Gastroesophageal sphincter (tissue), 4 donors: ENCODE measurements around the gene TAX1BP3. TPM values are rescaled to one million over a fixed set of nuclear protein-coding genes. Genes with fewer than 3 reads are reported as not detected.
"Not testable (repeated sequence)": the region's sequence is repeated elsewhere in the genome, so short reads cannot be mapped to it uniquely, and the experiment has no call there.

ENCODE experiments used
- ATAC-seq: fragments of 150-250 bp; one replicate; pipeline ENCODE4 v1.9.1; 2016; ENCODE audit warnings: mild to moderate bottlenecking, moderate library complexity
- H3K27ac ChIP-seq, 4 donors: fragments of 200-600 bp; sonication (generic) in 3 of 4; 1 replicate in 3 of 4; 2 replicates in 1 of 4; pipeline ENCODE4 v1.5.1; 2016 to 2019
- H3K27me3 ChIP-seq: fragments of 200-600 bp; sonication (generic); one replicate; pipeline ENCODE4 v1.5.1; 2019
- H3K36me3 ChIP-seq, 2 donors: fragments of 200-600 bp; sonication (generic); one replicate each; pipeline ENCODE4 v1.5.1; 2019; ENCODE audit warnings: control low read depth in 1 of 2
- H3K4me1 ChIP-seq, 3 donors: fragments of 200-600 bp; sonication (generic); 1 replicate in 2 of 3; 2 replicates in 1 of 3; pipeline ENCODE4 v1.5.1; 2016 to 2019; ENCODE audit warnings: control low read depth in 2 of 3
- H3K4me3 ChIP-seq, 2 donors: fragments of 200-600 bp; sonication (generic); one replicate each; pipeline ENCODE4 v1.5.1; 2019; ENCODE audit warnings: mild to moderate bottlenecking in 1 of 2, moderate library complexity in 1 of 2
- H3K9me3 ChIP-seq, 3 donors: fragments of 200-600 bp; sonication (generic); one replicate each; pipeline ENCODE4 v1.5.1; 2017 to 2019; ENCODE audit warnings: control low read depth in 2 of 3
- EP300 ChIP-seq: sonication (generic); formaldehyde crosslinking; IDR thresholded peaks from one replicate; pipeline ENCODE4 v1.6.1; 2017; ENCODE audit warnings: antibody characterized with exemption, mild to moderate bottlenecking
- POLR2A ChIP-seq, 2 donors: fragments of 450-650 bp; IDR thresholded peaks; one replicate each; pipeline ENCODE4 v1.6.1; 2017; ENCODE audit warnings: antibody characterized with exemption in 2 of 2, mild to moderate bottlenecking in 2 of 2, moderate library complexity in 1 of 2
- POLR2AphosphoS5 ChIP-seq: sonication (generic); formaldehyde crosslinking; IDR thresholded peaks from one replicate; pipeline ENCODE4 v1.6.1; 2017; ENCODE audit warnings: antibody characterized with exemption
- WGBS, 2 donors: methylation state at CpG; one replicate each; pipeline ENCODE4 v1.1.5; 2018; ENCODE audit warnings: low coverage in 1 of 2; 5-methylcytosine and 5-hydroxymethylcytosine counted together
- total RNA-seq, 4 donors: library from RNA; depleted of rRNA; stranded (reverse); fragments of >200 nt; gene quantifications; one replicate each; pipeline ENCODE4 v1.1.0, GENCODE V29; 2016
- TF ChIP-seq, protein P1 (sequence below), 4 experiments: fragments of 200-600 bp in 2 of 4; fragments of 450-650 bp in 2 of 4; sonication (generic) in 1 of 4; IDR thresholded peaks; one replicate each; pipeline ENCODE4 v1.5.1; 2017 to 2019; ENCODE audit warnings: antibody characterized with exemption in 4 of 4, mild to moderate bottlenecking in 2 of 4, moderate library complexity in 2 of 4

Gene TAX1BP3
- total RNA-seq, 4 donors from 2014 or later = 98.5 to 172 (median 109) TPM

GRCh38 chr17:3704931-3705717 is 36.7 kb upstream of the TAX1BP3 start:
- H3K27me3 ChIP-seq = no peaks in the 10 kb centered on the region
- 78% methylated on average over 10 to 20 of the region's 20 CpGs for WGBS, 2 donors
- H3K27ac ChIP-seq = no peak overlapping the region
- no peak for TF ChIP-seq POLR2AphosphoS5
- TF ChIP-seq, protein P1, sequence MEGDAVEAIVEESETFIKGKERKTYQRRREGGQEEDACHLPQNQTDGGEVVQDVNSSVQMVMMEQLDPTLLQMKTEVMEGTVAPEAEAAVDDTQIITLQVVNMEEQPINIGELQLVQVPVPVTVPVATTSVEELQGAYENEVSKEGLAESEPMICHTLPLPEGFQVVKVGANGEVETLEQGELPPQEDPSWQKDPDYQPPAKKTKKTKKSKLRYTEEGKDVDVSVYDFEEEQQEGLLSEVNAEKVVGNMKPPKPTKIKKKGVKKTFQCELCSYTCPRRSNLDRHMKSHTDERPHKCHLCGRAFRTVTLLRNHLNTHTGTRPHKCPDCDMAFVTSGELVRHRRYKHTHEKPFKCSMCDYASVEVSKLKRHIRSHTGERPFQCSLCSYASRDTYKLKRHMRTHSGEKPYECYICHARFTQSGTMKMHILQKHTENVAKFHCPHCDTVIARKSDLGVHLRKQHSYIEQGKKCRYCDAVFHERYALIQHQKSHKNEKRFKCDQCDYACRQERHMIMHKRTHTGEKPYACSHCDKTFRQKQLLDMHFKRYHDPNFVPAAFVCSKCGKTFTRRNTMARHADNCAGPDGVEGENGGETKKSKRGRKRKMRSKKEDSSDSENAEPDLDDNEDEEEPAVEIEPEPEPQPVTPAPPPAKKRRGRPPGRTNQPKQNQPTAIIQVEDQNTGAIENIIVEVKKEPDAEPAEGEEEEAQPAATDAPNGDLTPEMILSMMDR (IDR thresholded peaks at IDR 0.05) = no peak
- no peak for TF ChIP-seq EP300
- TF ChIP-seq POLR2A (IDR thresholded peaks at IDR 0.05) = no peak
- H3K36me3 ChIP-seq = no peaks in the 10 kb centered on the region
- no peaks in the 10 kb centered on the region for H3K9me3 ChIP-seq
- H3K4me3 ChIP-seq = no peak overlapping the region
- no peak for ATAC-seq
- no peaks in the 10 kb centered on the region for H3K4me1 ChIP-seq

GRCh38 chr17:3702041-3702539 is 33.7 kb upstream of the TAX1BP3 start:
- not testable (repeated sequence) for H3K36me3 ChIP-seq, ATAC-seq, H3K27ac ChIP-seq, H3K4me3 ChIP-seq, H3K4me1 ChIP-seq
- H3K27me3 ChIP-seq = peaks cover 14% of the 10 kb centered on the region
- H3K9me3 ChIP-seq = peaks cover 0 to 13% (median 0%) of the 10 kb centered on the region in 3 donors
- 87 to 100% methylated on average over 1 to 5 of the region's 7 CpGs for WGBS, 2 donors

GRCh38 chr17:3699951-3700350 is 31.6 kb upstream of the TAX1BP3 start:
- no peak for ATAC-seq
- WGBS, 2 donors = no CpG with 5 or more reads among the region's 4 CpGs
- Histone ChIP-seq H3K4me1 (peaks cover 0 to 18% (median 8%) of the 10 kb centered on the region in 3 donors), H3K9me3 (peaks cover 0 to 13% (median 0%) of the 10 kb centered on the region in 3 donors), H3K4me3 (no peak overlapping the region), H3K27ac (no peak overlapping the region), H3K27me3 (peaks cover 36% of the 10 kb centered on the region), H3K36me3 (no peaks in the 10 kb centered on the region)
- TF ChIP-seq POLR2AphosphoS5 (no peak), POLR2A (IDR thresholded peaks at IDR 0.05) (no peak), EP300 (no peak)
- TF ChIP-seq, protein P1 (IDR thresholded peaks at IDR 0.05) = no peak

DNA sequence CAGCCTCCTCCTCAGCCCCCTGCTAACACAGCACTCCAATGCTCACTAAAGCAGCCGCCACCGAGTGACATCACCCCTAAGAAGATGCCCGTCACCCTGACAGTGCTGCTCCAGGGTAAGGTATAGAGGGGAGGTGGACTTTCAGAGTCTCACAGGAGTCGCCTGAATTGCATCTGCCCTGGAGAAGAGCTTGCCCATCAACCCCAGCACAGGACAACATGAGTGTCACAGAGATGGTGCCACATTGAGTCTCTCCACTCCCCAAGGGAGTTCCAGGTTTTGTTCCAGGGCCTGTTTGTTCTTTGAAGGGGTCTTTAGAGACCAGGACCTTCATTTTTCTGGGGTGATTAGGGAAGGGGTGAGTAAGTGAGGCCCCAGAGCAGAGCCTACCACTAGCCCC is 29.8 kb upstream of the TAX1BP3 start:
- Histone ChIP-seq H3K36me3 (no peaks in the 10 kb centered on the region), H3K9me3 (peaks cover 0 to 13% (median 0%) of the 10 kb centered on the region in 3 donors), H3K27me3 (peaks cover 54% of the 10 kb centered on the region), H3K4me3 (no peak overlapping the region), H3K27ac (no peak overlapping the region), H3K4me1 (peaks cover 0 to 24% (median 9%) of the 10 kb centered on the region in 3 donors)
- TF ChIP-seq POLR2A (IDR thresholded peaks at IDR 0.05) (no peak), POLR2AphosphoS5 (no peak), EP300 (no peak)
- TF ChIP-seq, protein P1 (IDR thresholded peaks at IDR 0.05) = no peak
- no peak for ATAC-seq
- WGBS, 2 donors = no CpG with 5 or more reads among the region's 4 CpGs

GRCh38 chr17:3697103-3697476 is 28.7 kb upstream of the TAX1BP3 start:
- Histone ChIP-seq H3K27ac (no peak overlapping the region), H3K27me3 (peaks cover 64% of the 10 kb centered on the region), H3K4me3 (no peak overlapping the region), H3K4me1 (peaks cover 0 to 24% (median 9%) of the 10 kb centered on the region in 3 donors), H3K9me3 (peaks cover 0 to 13% (median 0%) of the 10 kb centered on the region in 3 donors), H3K36me3 (no peaks in the 10 kb centered on the region)
- TF ChIP-seq EP300 (no peak), POLR2A (IDR thresholded peaks at IDR 0.05) (no peak), POLR2AphosphoS5 (no peak)
- TF ChIP-seq, protein P1 (IDR thresholded peaks at IDR 0.05) = no peak
- no peak for ATAC-seq
- 22 to 67% methylated on average over 3 of the region's 12 CpGs for WGBS, 2 donors
